ENCODE data around the gene COL25A1. TPM values are rescaled to one million over a fixed set of nuclear protein-coding genes. Genes with fewer than 3 reads are reported as not detected.
A peak's percentile ranks its signal among the peaks of the same experiment; 100 is the strongest.

Gene COL25A1
- not detected for total RNA-seq (2021; ENCODE audit: unreplicated experiment)
- not detected for polyA plus RNA-seq (2012; ENCODE audit: insufficient read length)
- percentile 1 among the genes with signal in this experiment for Bru-seq, nascent RNA
- BruChase-seq, experiment 1, labeled RNA remaining after a 2-hour chase = percentile 1 among the genes with signal in this experiment
- BruChase-seq, experiment 2, labeled RNA remaining after a 6-hour chase = percentile 1 among the genes with signal in this experiment
- long read RNA-seq = 0 reads

GRCh38 chr4:109302361-109303139, at the start of gene COL25A1:
TSS of gene COL25A1 (minus strand) at chr4:109302658.
- intact Hi-C loops (cut with micrococcal nuclease; ENCODE audit: unreplicated experiment) (no loop called here), in situ Hi-C loops (cut with HindIII; ENCODE audit: low pct_unique_long_range_greater_than_20kb, low sequenced_read_pairs) (no loop called here)
- TF ChIP-seq CTCF (IDR thresholded peaks at IDR 0.05) (no peak), REST (IDR thresholded peaks at IDR 0.05; ENCODE audit: insufficient read depth in 1 of 2, low read depth in 2 of 2, low read length in 1 of 2) (no peak), POLR2AphosphoS5 (IDR thresholded peaks at IDR 0.05; ENCODE audit: low read depth, low read length) (no peak), TCF7L2 (IDR thresholded peaks at IDR 0.05; ENCODE audit: low read depth, low read length) (no peak), SIN3A (IDR thresholded peaks at IDR 0.05; ENCODE audit: borderline replicate concordance, insufficient read depth, low read depth, low read length) (no peak)
- ATAC-seq = no peak
- Histone ChIP-seq H3K36me3 (ENCODE audit: control insufficient read depth, insufficient read depth, low read length) (no peaks in the 10 kb centered on the region), H3K9me3 (ENCODE audit: control insufficient read depth, insufficient read depth, low read depth, low read length) (no peaks in the 10 kb centered on the region), H3K27ac (ENCODE audit: low read length) (no peak within 1 kb of the TSS), H3K27me3 (ENCODE audit: control insufficient read depth, insufficient read depth, low read length) (no peaks in the 10 kb centered on the region), H3K4me3 (ENCODE audit: low read depth in 2 of 2, low read length in 2 of 2) (no peak within 1 kb of the TSS), H3K4me1 (ENCODE audit: control insufficient read depth, insufficient read depth, low read length) (no peaks in the 10 kb centered on the region)
- no TSS peak for BruUV-seq (replicated peaks)
- no peak for DNase-seq (ENCODE audit: low read depth, low spot score)
- POLR2A ChIA-PET = no interaction called here
- CTCF ChIA-PET = no interaction called here

- Histone ChIP-seq H3K27ac (ENCODE audit: low read length) (no peak overlapping the region), H3K27me3 (ENCODE audit: control insufficient read depth, insufficient read depth, low read length) (no peaks in the 10 kb centered on the region), H3K9me3 (ENCODE audit: control insufficient read depth, insufficient read depth, low read depth, low read length) (no peaks in the 10 kb centered on the region), H3K4me1 (ENCODE audit: control insufficient read depth, insufficient read depth, low read length) (no peaks in the 10 kb centered on the region), H3K4me3 (ENCODE audit: low read depth in 2 of 2, low read length in 2 of 2) (no peak overlapping the region), H3K36me3 (ENCODE audit: control insufficient read depth, insufficient read depth, low read length) (no peaks in the 10 kb centered on the region)
- CTCF ChIA-PET = no interaction called here
- POLR2A ChIA-PET = no interaction called here
- TF ChIP-seq REST (IDR thresholded peaks at IDR 0.05; ENCODE audit: insufficient read depth in 1 of 2, low read depth in 2 of 2, low read length in 1 of 2) = no peak
- TF ChIP-seq TCF7L2 (IDR thresholded peaks at IDR 0.05; ENCODE audit: low read depth, low read length) = no peak
- TF ChIP-seq SIN3A (IDR thresholded peaks at IDR 0.05; ENCODE audit: borderline replicate concordance, insufficient read depth, low read depth, low read length) = no peak
- TF ChIP-seq CTCF (IDR thresholded peaks at IDR 0.05) = no peak
- ATAC-seq (no peak), DNase-seq (ENCODE audit: low read depth, low spot score) (no peak)
- no TSS peak for BruUV-seq (replicated peaks)
- in situ Hi-C loops (cut with HindIII; ENCODE audit: low pct_unique_long_range_greater_than_20kb, low sequenced_read_pairs) = no loop called here
- intact Hi-C loops (cut with micrococcal nuclease; ENCODE audit: unreplicated experiment) = no loop called here
These were observed 47.7 kb upstream of the COL25A1 start for GRCh38 chr4:109350121-109350520.

Data from Panc1 (cell line).